ENCODE measurements around the gene TNFSF10.

- TF ChIP-seq POLR2A (IDR thresholded peaks at IDR 0.05; ENCODE audit: low read length) (no peak), GATA1 (IDR thresholded peaks at IDR 0.05; ENCODE audit: low read depth, low read length) (no peak)
Observed at GRCh38 chr3:172528677-172529076, 5.4 kb upstream of the TNFSF10 start.
